HCT116 (cell line): ENCODE results near the gene KIF26A. TPM values are rescaled to one million over a fixed set of nuclear protein-coding genes. Genes with fewer than 3 reads are reported as not detected.

Experiments
- ATAC-seq: fragments of 200-7000 bp; cut with Tn5 transposase; 2 replicates; pipeline ENCODE4 v1.9.1; 2020; ENCODE audit warnings: mild to moderate bottlenecking, moderate library complexity
- BruUV-seq: library from RNA; stranded (reverse); fragments of 400-500 nt; replicated peaks from 2 replicates; lab custom pipeline; 2021; lab: Mats Ljungman, UMichigan
- CTCF ChIA-PET: fragments of 300-600 bp; sonication (Branson Sonifier 250); formaldehyde crosslinking; loops from one replicate; lab custom pipeline; 2021; ENCODE audit warnings: antibody characterized with exemption; lab: Charles Lee
- POLR2A ChIA-PET: fragments of 300-600, 350-600 bp; sonication (Branson Sonifier 250); formaldehyde crosslinking; loops from one replicate; lab custom pipeline; 2021; ENCODE audit warnings: antibody characterized with exemption; lab: Charles Lee
- RAD21 ChIA-PET, 2 experiments: fragments of 300-600 bp; sonication (Branson Sonifier 250); formaldehyde crosslinking; loops; one replicate each; lab custom pipeline; 2023; ENCODE audit warnings: low total read pairs in 2 of 2; ENCODE audit not compliant: uncharacterized antibody in 2 of 2, unreplicated experiment in 2 of 2, low non-redundant PET in 1 of 2; lab: Charles Lee
- DNase-seq: peaks from one replicate; pipeline ENCODE4 v3.0.0-alpha.2; 2010; ENCODE audit warnings: low read depth, low spot score
- H2AFZ ChIP-seq: fragments of 200-600 bp; shearing (Covaris generic), sonication (generic); 2 replicates; pipeline ENCODE4 v1.6.1; 2017; ENCODE audit warnings: low read depth, mixed run types, mixed read lengths, antibody characterized with exemption, low read length; ENCODE audit not compliant: poor library complexity, severe bottlenecking
- H3K27ac ChIP-seq: 2 replicates; pipeline ENCODE4 v1.5.1; 2012; ENCODE audit warnings: low read depth, low read length
- H3K27me3 ChIP-seq: fragments of 200-600 bp; sonication (generic); 2 replicates; pipeline ENCODE4 v1.6.1; 2016; ENCODE audit warnings: mixed run types, low read length, mixed read lengths; ENCODE audit not compliant: insufficient read depth
- H3K36me3 ChIP-seq, 2 experiments: fragments of 200-500 bp in 1 of 2; fragments of 200-600 bp in 1 of 2; sonication (Bioruptor generic) in 1 of 2; sonication (generic) in 1 of 2; 2 replicates each; pipeline versions ENCODE4 v1.5.1 to v1.6.1; 2014 to 2016; ENCODE audit warnings: low read length in 2 of 2, inconsistent platforms in 1 of 2, mixed read lengths in 1 of 2, mixed run types in 1 of 2; ENCODE audit not compliant: insufficient read depth in 2 of 2, control insufficient read depth in 1 of 2
- H3K4me1 ChIP-seq, 2 experiments: fragments of 200-600 bp in 1 of 2; sonication (generic) in 1 of 2; 2 replicates each; pipeline versions ENCODE4 v1.5.1 to v1.6.1; 2012 to 2017; ENCODE audit warnings: low read length in 2 of 2, inconsistent platforms in 1 of 2, mild to moderate bottlenecking in 1 of 2, mixed read lengths in 1 of 2, mixed run types in 1 of 2, moderate library complexity in 1 of 2; ENCODE audit not compliant: insufficient read depth in 2 of 2, control insufficient read depth in 1 of 2
- H3K4me2 ChIP-seq: fragments of 200-600 bp; sonication (generic); 2 replicates; pipeline ENCODE4 v1.6.1; 2017; ENCODE audit warnings: mixed run types, low read length, mixed read lengths
- H3K4me3 ChIP-seq, 2 experiments: fragments of 200-600 bp in 1 of 2; sonication (generic) in 1 of 2; replicated peaks in 1 of 2; 2 replicates each; pipeline ENCODE4 v1.5.1; 2011 to 2016; ENCODE audit warnings: low read length in 2 of 2, control low read depth in 1 of 2, low read depth in 1 of 2, mild to moderate bottlenecking in 1 of 2, mixed read lengths in 1 of 2, mixed run types in 1 of 2
- H3K79me2 ChIP-seq: fragments of 200-600 bp; sonication (generic); 2 replicates; pipeline ENCODE4 v1.6.1; 2017; ENCODE audit warnings: mild to moderate bottlenecking, mixed run types, low read length, moderate library complexity, mixed read lengths; ENCODE audit not compliant: insufficient read depth
- H3K9ac ChIP-seq: fragments of 200-600 bp; sonication (generic); 2 replicates; pipeline ENCODE4 v1.6.1; 2016; ENCODE audit warnings: low read length, mixed read lengths
- H3K9me2 ChIP-seq: fragments of 200-600 bp; sonication (generic), shearing (Covaris generic); 2 replicates; pipeline ENCODE4 v1.6.1; 2017; ENCODE audit warnings: mixed run types, mild to moderate bottlenecking, moderate library complexity; ENCODE audit not compliant: insufficient read depth
- H3K9me3 ChIP-seq, 2 experiments: fragments of 200-500 bp in 1 of 2; fragments of 200-600 bp in 1 of 2; sonication (Bioruptor generic) in 1 of 2; sonication (generic) in 1 of 2; 2 replicates each; pipeline ENCODE4 v1.6.1; 2014 to 2017; ENCODE audit warnings: low read length in 2 of 2, mixed read lengths in 2 of 2, inconsistent platforms in 1 of 2, low read depth in 1 of 2, mild to moderate bottlenecking in 1 of 2, mixed run types in 1 of 2, moderate library complexity in 1 of 2; ENCODE audit not compliant: control insufficient read depth in 1 of 2, insufficient read depth in 1 of 2
- H4K20me1 ChIP-seq: fragments of 200-600 bp; sonication (generic), shearing (Covaris generic); 2 replicates; pipeline ENCODE4 v1.6.1; 2017; ENCODE audit warnings: mixed run types, mild to moderate bottlenecking, moderate library complexity; ENCODE audit not compliant: insufficient read depth
- ATF3 ChIP-seq: IDR thresholded peaks from 2 replicates; pipeline ENCODE4 v1.6.1; 2012
- CBX3 ChIP-seq: IDR thresholded peaks from 2 replicates; pipeline ENCODE4 v1.6.1; 2012; ENCODE audit warnings: low read depth
- CEBPB ChIP-seq: IDR thresholded peaks from 2 replicates; pipeline ENCODE4 v1.6.1; 2012; ENCODE audit warnings: low read depth
- ELF1 ChIP-seq: IDR thresholded peaks from 2 replicates; pipeline ENCODE4 v1.6.1; 2012; ENCODE audit warnings: low read depth, borderline replicate concordance
- EZH2 ChIP-seq: fragments of 200-600 bp; sonication (generic); IDR thresholded peaks from 2 replicates; pipeline ENCODE4 v1.6.1; 2017; ENCODE audit warnings: antibody characterized with exemption, mixed run types
- EZH2phosphoT487 ChIP-seq: fragments of 200-600 bp; IDR thresholded peaks from 2 replicates; pipeline ENCODE4 v1.6.1; 2018; ENCODE audit warnings: antibody characterized with exemption, borderline replicate concordance
- FOSL1 ChIP-seq: IDR thresholded peaks from 2 replicates; pipeline ENCODE4 v1.6.1; 2012; ENCODE audit warnings: low read depth
- POLR2AphosphoS5 ChIP-seq: IDR thresholded peaks from 2 replicates; pipeline ENCODE4 v1.6.1; 2011; ENCODE audit warnings: mild to moderate bottlenecking, low read depth, low read length, moderate library complexity
- RAD21 ChIP-seq: IDR thresholded peaks from 2 replicates; pipeline ENCODE4 v1.6.1; 2012; ENCODE audit warnings: low read depth, mild to moderate bottlenecking
- ZNF274 ChIP-seq: fragments of 200-500 bp; sonication (Bioruptor generic); IDR thresholded peaks from 2 replicates; pipeline ENCODE4 v1.6.1; 2014; ENCODE audit warnings: mild to moderate bottlenecking, low read depth, low read length, inconsistent platforms
- intact Hi-C: fragments of 100-400 bp; cut with micrococcal nuclease; formaldehyde crosslinking; loops from 2 replicates; pipeline ENCODE4 v1.10.0; 2022
- total RNA-seq: library from RNA; stranded (reverse); gene quantifications from one replicate; pipeline ENCODE4 v1.2.1, GENCODE V29; 2021; ENCODE audit not compliant: unreplicated experiment
- TF ChIP-seq, protein P1 (sequence below): IDR thresholded peaks from 2 replicates; pipeline ENCODE4 v1.6.1; 2012; ENCODE audit warnings: low read depth
- TF ChIP-seq, protein P2 (sequence below): IDR thresholded peaks from 2 replicates; pipeline ENCODE4 v1.6.1; 2011; ENCODE audit warnings: mild to moderate bottlenecking, low read length, moderate library complexity; ENCODE audit not compliant: insufficient replicate concordance; ENCODE audit errors: extremely low read depth

Gene KIF26A
- total RNA-seq, 1 experiment from 2014 or later: 10.2 TPM

DNA sequence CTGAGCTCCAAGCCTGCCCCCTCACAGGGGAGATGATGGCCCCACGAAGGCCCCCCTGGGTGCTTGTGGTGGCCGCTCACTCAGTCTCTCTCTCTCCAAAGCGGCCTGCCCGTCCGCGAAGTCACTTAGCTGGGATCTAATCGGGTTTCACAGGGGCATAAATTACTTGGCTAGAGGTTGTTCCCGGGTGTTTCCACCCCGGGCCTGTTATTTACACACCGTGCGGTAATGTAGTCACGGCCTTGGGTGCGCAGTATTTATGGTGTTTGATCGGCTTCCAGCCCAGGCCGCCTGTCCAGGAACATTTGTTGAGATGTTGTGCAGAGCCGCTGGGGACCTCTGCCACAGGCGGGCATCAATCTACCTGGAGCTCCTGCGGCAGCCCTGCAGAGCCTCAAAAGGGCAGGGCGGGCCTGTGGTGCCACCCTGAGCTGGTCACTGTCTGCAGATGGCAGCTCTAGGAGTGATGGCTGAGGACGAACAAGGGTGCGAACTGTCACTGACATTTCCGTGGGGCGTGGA lies 91.2 kb downstream of the KIF26A start:
- no peaks in the 10 kb centered on the region for H3K27me3 ChIP-seq
- H3K9ac ChIP-seq: no peak overlapping the region
- H3K4me1 ChIP-seq: peaks cover 13 to 19% of the 10 kb centered on the region in 2 experiments
- H3K4me2 ChIP-seq: no peak overlapping the region
- no peaks in the 10 kb centered on the region for H3K36me3 ChIP-seq
- no peaks in the 10 kb centered on the region for H3K9me2 ChIP-seq
- ATAC-seq (no peak), DNase-seq (no peak)
- TF ChIP-seq EZH2phosphoT487: no peak
- TF ChIP-seq ATF3: no peak
- H3K27ac ChIP-seq: no peak overlapping the region
- no peak overlapping the region for H3K4me3 ChIP-seq
- intact Hi-C loops: no loop called here
- RAD21 ChIA-PET: interaction anchor here in 1 of 2 experiments (0.6 kb wide), 1 partner anchor 112 kb away, joined by 7 read pairs; no protein-coding TSS in a partner anchor
- POLR2A ChIA-PET: no interaction called here
- no peaks in the 10 kb centered on the region for H3K79me2 ChIP-seq
- no peaks in the 10 kb centered on the region for H4K20me1 ChIP-seq
- H3K9me3 ChIP-seq: peaks cover 5 to 24% of the 10 kb centered on the region in 2 experiments; a peak in 1 of 4 replicates
- no peak overlapping the region for H2AFZ ChIP-seq
- CTCF ChIA-PET: no interaction called here
- no TSS peak for BruUV-seq

- POLR2A ChIA-PET: no interaction called here
- no peaks in the 10 kb centered on the region for H3K79me2 ChIP-seq
- no peak overlapping the region for H3K9ac ChIP-seq
- no TSS peak for BruUV-seq
- RAD21 ChIA-PET: interaction anchor here in 1 of 2 experiments (0.6 kb wide), 1 partner anchor 113 kb away, joined by 7 read pairs; no protein-coding TSS in a partner anchor
- no peaks in the 10 kb centered on the region for H3K9me2 ChIP-seq
- ATAC-seq: no peak
- H3K27me3 ChIP-seq: no peaks in the 10 kb centered on the region
- no peaks in the 10 kb centered on the region for H4K20me1 ChIP-seq
- CTCF ChIA-PET: no interaction called here
- H3K4me3 ChIP-seq: no peak overlapping the region
- H2AFZ ChIP-seq: no peak overlapping the region
- DNase-seq: no peak
- H3K4me2 ChIP-seq: no peak overlapping the region
- intact Hi-C loops: no loop called here
- peaks cover 8 to 13% of the 10 kb centered on the region in 2 experiments for H3K4me1 ChIP-seq
- peaks cover 5 to 24% of the 10 kb centered on the region in 2 experiments; a peak in 1 of 4 replicates for H3K9me3 ChIP-seq
- H3K36me3 ChIP-seq: no peaks in the 10 kb centered on the region
- H3K27ac ChIP-seq: no peak overlapping the region
- TF ChIP-seq EZH2: no peak
- TF ChIP-seq, protein P1, sequence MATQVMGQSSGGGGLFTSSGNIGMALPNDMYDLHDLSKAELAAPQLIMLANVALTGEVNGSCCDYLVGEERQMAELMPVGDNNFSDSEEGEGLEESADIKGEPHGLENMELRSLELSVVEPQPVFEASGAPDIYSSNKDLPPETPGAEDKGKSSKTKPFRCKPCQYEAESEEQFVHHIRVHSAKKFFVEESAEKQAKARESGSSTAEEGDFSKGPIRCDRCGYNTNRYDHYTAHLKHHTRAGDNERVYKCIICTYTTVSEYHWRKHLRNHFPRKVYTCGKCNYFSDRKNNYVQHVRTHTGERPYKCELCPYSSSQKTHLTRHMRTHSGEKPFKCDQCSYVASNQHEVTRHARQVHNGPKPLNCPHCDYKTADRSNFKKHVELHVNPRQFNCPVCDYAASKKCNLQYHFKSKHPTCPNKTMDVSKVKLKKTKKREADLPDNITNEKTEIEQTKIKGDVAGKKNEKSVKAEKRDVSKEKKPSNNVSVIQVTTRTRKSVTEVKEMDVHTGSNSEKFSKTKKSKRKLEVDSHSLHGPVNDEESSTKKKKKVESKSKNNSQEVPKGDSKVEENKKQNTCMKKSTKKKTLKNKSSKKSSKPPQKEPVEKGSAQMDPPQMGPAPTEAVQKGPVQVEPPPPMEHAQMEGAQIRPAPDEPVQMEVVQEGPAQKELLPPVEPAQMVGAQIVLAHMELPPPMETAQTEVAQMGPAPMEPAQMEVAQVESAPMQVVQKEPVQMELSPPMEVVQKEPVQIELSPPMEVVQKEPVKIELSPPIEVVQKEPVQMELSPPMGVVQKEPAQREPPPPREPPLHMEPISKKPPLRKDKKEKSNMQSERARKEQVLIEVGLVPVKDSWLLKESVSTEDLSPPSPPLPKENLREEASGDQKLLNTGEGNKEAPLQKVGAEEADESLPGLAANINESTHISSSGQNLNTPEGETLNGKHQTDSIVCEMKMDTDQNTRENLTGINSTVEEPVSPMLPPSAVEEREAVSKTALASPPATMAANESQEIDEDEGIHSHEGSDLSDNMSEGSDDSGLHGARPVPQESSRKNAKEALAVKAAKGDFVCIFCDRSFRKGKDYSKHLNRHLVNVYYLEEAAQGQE: no peak
- no peak for TF ChIP-seq CBX3
- TF ChIP-seq FOSL1: no peak
- no peak for TF ChIP-seq ATF3
- TF ChIP-seq CEBPB: no peak
- no peak for TF ChIP-seq RAD21
- TF ChIP-seq POLR2AphosphoS5: no peak
- no peak for TF ChIP-seq ZNF274
- TF ChIP-seq, protein P2, sequence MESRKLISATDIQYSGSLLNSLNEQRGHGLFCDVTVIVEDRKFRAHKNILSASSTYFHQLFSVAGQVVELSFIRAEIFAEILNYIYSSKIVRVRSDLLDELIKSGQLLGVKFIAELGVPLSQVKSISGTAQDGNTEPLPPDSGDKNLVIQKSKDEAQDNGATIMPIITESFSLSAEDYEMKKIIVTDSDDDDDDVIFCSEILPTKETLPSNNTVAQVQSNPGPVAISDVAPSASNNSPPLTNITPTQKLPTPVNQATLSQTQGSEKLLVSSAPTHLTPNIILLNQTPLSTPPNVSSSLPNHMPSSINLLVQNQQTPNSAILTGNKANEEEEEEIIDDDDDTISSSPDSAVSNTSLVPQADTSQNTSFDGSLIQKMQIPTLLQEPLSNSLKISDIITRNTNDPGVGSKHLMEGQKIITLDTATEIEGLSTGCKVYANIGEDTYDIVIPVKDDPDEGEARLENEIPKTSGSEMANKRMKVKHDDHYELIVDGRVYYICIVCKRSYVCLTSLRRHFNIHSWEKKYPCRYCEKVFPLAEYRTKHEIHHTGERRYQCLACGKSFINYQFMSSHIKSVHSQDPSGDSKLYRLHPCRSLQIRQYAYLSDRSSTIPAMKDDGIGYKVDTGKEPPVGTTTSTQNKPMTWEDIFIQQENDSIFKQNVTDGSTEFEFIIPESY: no peak
- TF ChIP-seq ELF1: no peak
These were observed 91.9 kb downstream of the KIF26A start for GRCh38 chr14:104230119-104230815.
